ENCODE data around the gene IMPDH1. TPM values are rescaled to one million over a fixed set of nuclear protein-coding genes. Genes with fewer than 3 reads are reported as not detected.

The IMPDH1 gene
- total and polyA plus RNA-seq, 2 donors (not counting 1 experiment from before 2014, with no cell fraction given) = 54.9 to 90.6 TPM

- Mint-ChIP-seq H3K27me3 (no peaks in the 10 kb centered on the region), H3K27ac (no peak overlapping the region), H3K9me3 (ENCODE audit: insufficient read depth) (no peaks in the 10 kb centered on the region), H3K4me3 (no peak overlapping the region), H3K4me1 (peaks cover 23% of the 10 kb centered on the region)
- 100% methylated on average over 3 of the region's 4 CpGs for WGBS (ENCODE audit: insufficient coverage)
- ChIA-PET CTCF (interaction anchor here (1.1 to 11.8 kb wide), 7 partner anchors 8 to 47 kb away, joined by 4 to 133 read pairs (median 7); partner anchors contain the start of gene HILPDA), POLR2A (interaction anchor here (1.1 kb wide), 1 partner anchor 21 kb away, joined by 3 read pairs; no protein-coding TSS in a partner anchor)
- H3K27me3 ChIP-seq (replicated peaks in 1 of 4; ENCODE audit: control extremely low read depth in 1 of 4, control insufficient read depth in 3 of 4, insufficient read depth in 4 of 4, low read length in 3 of 4) = no peaks in the 10 kb centered on the region
- DNase-seq (no peak), ATAC-seq (ENCODE audit: low read depth) (no peak)
- H3K4me3 ChIP-seq (ENCODE audit: control extremely low read depth in 1 of 5, extremely low read depth in 1 of 5, insufficient read depth in 1 of 5, low read depth in 2 of 5, low read length in 4 of 5) = no peak overlapping the region
- H3K27ac ChIP-seq (ENCODE audit: low read length in 2 of 2) = no peak overlapping the region
- no peaks in the 10 kb centered on the region for H3K79me2 ChIP-seq (ENCODE audit: control insufficient read depth, insufficient read depth, low read length)
- H4K20me1 ChIP-seq (ENCODE audit: control insufficient read depth, insufficient read depth, low read length, poor library complexity, severe bottlenecking) = no peaks in the 10 kb centered on the region
- H3K4me1 ChIP-seq (ENCODE audit: control insufficient read depth in 2 of 2, insufficient read depth in 2 of 2, low read length in 2 of 2) = peaks cover 19 to 24% of the 10 kb centered on the region in 2 donors
- intact Hi-C loops (cut with micrococcal nuclease) = no loop called here
- no peak overlapping the region for H3K4me2 ChIP-seq (replicated peaks; ENCODE audit: low read depth, low read length, poor library complexity, severe bottlenecking)
- no peak for TF ChIP-seq EZH2 (IDR thresholded peaks at IDR 0.05; ENCODE audit: borderline replicate concordance, insufficient read depth, low read depth, low read length, poor library complexity, severe bottlenecking)
- no peak for TF ChIP-seq CTCF (IDR thresholded peaks at IDR 0.05)
- no peaks in the 10 kb centered on the region for H3K36me3 ChIP-seq (replicated peaks in 1 of 2; ENCODE audit: control extremely low read depth in 1 of 2, control insufficient read depth in 1 of 2, extremely low read depth in 1 of 2, insufficient read depth in 2 of 2, low read length in 1 of 2)
- H3K9ac ChIP-seq (ENCODE audit: low read length) = no peak overlapping the region
- no peak overlapping the region for H2AFZ ChIP-seq (ENCODE audit: insufficient read depth, low read depth, low read length, poor library complexity, severe bottlenecking)
- no peaks in the 10 kb centered on the region for H3K9me3 ChIP-seq (ENCODE audit: control extremely low read depth in 1 of 3, control insufficient read depth in 2 of 3, insufficient read depth in 1 of 3, low read length in 2 of 3)
Measured at GRCh38 chr7:128434413-128435326, 24.9 kb upstream of the IMPDH1 start.

- H3K27ac Mint-ChIP-seq = no peak overlapping the region
- no peaks in the 10 kb centered on the region for H3K4me1 ChIP-seq (ENCODE audit: control insufficient read depth in 2 of 2, insufficient read depth in 2 of 2, low read length in 2 of 2)
- no peak overlapping the region for H3K4me3 ChIP-seq (ENCODE audit: control extremely low read depth in 1 of 5, extremely low read depth in 1 of 5, insufficient read depth in 1 of 5, low read depth in 2 of 5, low read length in 4 of 5)
- H3K27me3 Mint-ChIP-seq = no peaks in the 10 kb centered on the region
- H3K27ac ChIP-seq (ENCODE audit: low read length in 2 of 2) = no peak overlapping the region
- no peak overlapping the region for H3K4me2 ChIP-seq (replicated peaks; ENCODE audit: low read depth, low read length, poor library complexity, severe bottlenecking)
- ChIA-PET CTCF (interaction anchor here (1.1 to 12.8 kb wide), 4 partner anchors 8 to 29 kb away, joined by 3 to 541 read pairs (median 6); partner anchors contain the start of gene HILPDA), POLR2A (no interaction called here)
- DNase-seq = no peak
- H3K9me3 ChIP-seq (ENCODE audit: control extremely low read depth in 1 of 3, control insufficient read depth in 2 of 3, insufficient read depth in 1 of 3, low read length in 2 of 3) = no peaks in the 10 kb centered on the region
- no peak overlapping the region for H3K4me3 Mint-ChIP-seq
- ATAC-seq (ENCODE audit: low read depth) = no peak
- H3K9ac ChIP-seq (ENCODE audit: low read length) = no peak overlapping the region
- no peaks in the 10 kb centered on the region for H3K27me3 ChIP-seq (replicated peaks in 1 of 4; ENCODE audit: control extremely low read depth in 1 of 4, control insufficient read depth in 3 of 4, insufficient read depth in 4 of 4, low read length in 3 of 4)
- no CpG with 5 or more reads among the region's 2 CpGs for WGBS (ENCODE audit: insufficient coverage)
- H3K4me1 Mint-ChIP-seq = peaks cover 4% of the 10 kb centered on the region
- intact Hi-C loops (cut with micrococcal nuclease) = no loop called here
- H3K79me2 ChIP-seq (ENCODE audit: control insufficient read depth, insufficient read depth, low read length) = no peaks in the 10 kb centered on the region
- H3K36me3 ChIP-seq (replicated peaks in 1 of 2; ENCODE audit: control extremely low read depth in 1 of 2, control insufficient read depth in 1 of 2, extremely low read depth in 1 of 2, insufficient read depth in 2 of 2, low read length in 1 of 2) = no peaks in the 10 kb centered on the region
- TF ChIP-seq CTCF (IDR thresholded peaks at IDR 0.05) (no peak), EZH2 (IDR thresholded peaks at IDR 0.05; ENCODE audit: borderline replicate concordance, insufficient read depth, low read depth, low read length, poor library complexity, severe bottlenecking) (no peak)
- no peaks in the 10 kb centered on the region for H3K9me3 Mint-ChIP-seq (ENCODE audit: insufficient read depth)
- no peak overlapping the region for H2AFZ ChIP-seq (ENCODE audit: insufficient read depth, low read depth, low read length, poor library complexity, severe bottlenecking)
- H4K20me1 ChIP-seq (ENCODE audit: control insufficient read depth, insufficient read depth, low read length, poor library complexity, severe bottlenecking) = no peaks in the 10 kb centered on the region
Measured at GRCh38 chr7:128431754-128432153, 22.0 kb upstream of the IMPDH1 start.

All from B cell (primary cell).